CD4-positive, alpha-beta T cell treated with Interleukin-4 for 1 hour (primary cell): ENCODE results near the gene CGB2.
"Not testable (repeated sequence)": the region's sequence is repeated elsewhere in the genome, so short reads cannot be mapped to it uniquely, and the experiment has no call there.

Experiments used
- DNase-seq, 2 donors: peaks; one replicate each; pipeline ENCODE4 v3.0.0-alpha.2; 2020 to 2022

CGB2 gene

GRCh38 chr19:49038557-49039276 lies 7.0 kb downstream of the CGB2 start:
- not testable (repeated sequence) for DNase-seq

DNA sequence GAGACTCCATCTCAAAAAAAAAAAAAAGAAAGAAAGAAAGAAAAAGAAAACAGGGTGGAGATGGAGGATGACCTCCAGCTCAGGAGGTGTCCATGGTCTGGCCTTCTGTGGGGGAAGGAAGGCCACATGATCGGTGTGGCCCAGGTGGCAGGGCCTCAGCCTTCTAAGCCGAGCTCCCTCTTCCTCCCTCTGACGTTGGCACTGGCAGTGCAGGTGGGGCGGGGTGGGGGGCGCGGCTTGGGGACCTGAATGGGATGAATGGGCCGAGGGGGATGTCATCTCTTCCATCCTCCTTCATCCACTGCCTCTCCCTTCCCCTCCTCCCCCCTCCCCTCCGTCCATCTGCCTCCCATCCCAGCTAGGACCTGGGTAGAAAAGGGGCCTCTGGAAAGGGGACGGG lies 8.0 kb downstream of the CGB2 start:
- not testable (repeated sequence) for DNase-seq

- no peak for DNase-seq
These were observed 10.5 kb downstream of the CGB2 start for GRCh38 chr19:49042177-49042576.

DNA sequence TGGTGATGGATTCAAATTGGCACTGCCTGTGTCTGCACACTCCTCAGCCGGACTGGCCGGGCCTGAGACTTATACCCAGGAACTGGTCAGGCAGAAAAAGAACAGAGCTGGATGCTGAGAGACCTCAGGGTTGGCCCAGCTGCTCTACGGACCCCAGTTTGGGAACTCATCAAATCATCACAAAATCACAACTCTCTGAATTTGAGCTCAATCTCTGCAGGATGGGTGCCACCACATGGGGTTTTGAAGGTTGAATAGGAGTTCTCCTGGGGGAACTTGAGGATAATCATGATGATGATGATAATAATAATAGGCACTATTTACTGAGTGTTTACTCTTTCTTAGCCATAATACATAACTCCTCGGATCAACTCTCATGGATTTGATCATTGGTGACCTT lies 11.0 kb downstream of the CGB2 start:
- DNase-seq: not testable (repeated sequence)

- not testable (repeated sequence) for DNase-seq
These were observed 11.9 kb downstream of the CGB2 start, which contains the start of gene CGB5 for GRCh38 chr19:49043548-49043947. Gene CGB5, plus strand, starts transcription at chr19:49043848. Its CDS starts 362 bp downstream, at chr19:49044210.

- DNase-seq: not testable (repeated sequence)
These were observed 17.3 kb downstream of the CGB2 start, which contains the start of gene CGB8 for GRCh38 chr19:49049011-49049410. Gene CGB8, minus strand, starts transcription at chr19:49049111. Its CDS starts 372 bp downstream, at chr19:49048739.

DNA sequence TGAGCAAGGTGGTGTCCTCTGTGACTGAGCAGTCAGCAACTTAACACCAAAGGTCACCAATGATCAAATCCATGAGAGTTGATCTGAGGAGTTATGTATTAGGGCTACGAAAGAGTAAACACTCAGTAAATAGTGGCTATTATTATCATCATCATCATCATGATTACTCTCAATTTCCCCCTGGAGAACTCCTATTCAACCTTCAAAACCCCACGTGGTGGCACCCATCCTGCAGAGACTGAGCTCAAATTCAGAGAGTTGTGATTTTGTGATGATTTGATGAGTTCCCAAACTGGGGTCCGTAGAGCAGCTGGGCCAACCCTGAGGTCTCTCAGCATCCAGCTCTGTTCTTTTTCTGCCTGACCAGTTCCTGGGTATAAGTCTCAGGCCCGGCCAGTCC lies 18.1 kb downstream of the CGB2 start:
- not testable (repeated sequence) for DNase-seq

- not testable (repeated sequence) for DNase-seq
These were observed 18.8 kb downstream of the CGB2 start for GRCh38 chr19:49050376-49051033.

DNA sequence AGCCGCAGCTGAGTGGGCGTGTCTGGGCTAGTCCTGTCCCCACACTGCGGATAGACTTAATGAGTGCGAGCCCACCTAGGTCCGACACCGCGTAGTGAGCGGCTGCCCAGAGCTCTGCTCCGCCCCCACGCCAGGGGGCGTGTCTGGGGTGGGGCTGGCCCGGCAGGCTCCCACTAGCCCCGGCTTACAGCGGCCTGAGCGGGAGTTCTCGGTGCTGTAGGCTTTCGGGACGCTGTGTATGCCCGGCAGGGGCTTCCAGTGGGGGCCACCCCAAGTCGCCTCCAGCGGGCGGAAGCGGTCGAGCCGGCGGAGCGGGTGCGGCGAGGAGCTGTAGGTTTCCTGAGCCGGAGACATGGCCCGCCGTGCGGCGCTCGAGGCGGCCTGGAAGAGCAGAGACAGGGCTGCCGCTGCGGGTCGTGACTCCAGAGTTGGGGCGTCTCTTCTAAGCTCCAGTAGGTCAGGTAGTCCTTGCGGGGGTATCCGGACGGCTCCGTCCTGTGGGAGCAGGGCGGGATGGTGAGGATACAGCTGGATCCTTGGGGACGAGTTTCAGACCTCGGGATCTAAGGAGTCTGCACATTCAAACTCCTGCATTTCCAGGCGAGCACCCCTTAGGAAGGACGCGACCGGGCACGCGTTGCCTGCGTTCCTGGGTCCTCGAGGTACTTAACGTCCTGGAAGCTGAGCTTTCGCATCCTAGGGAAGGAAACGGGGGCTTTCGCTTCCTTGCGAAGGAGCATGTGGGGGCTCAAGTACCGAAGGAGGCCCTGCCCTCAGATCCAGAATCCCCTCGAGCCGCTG lies 24.6 kb downstream of the CGB2 start:
- DNase-seq: peak; percentile 38 to 50

GRCh38 chr19:49056902-49057596 lies 25.4 kb downstream of the CGB2 start:
- not testable (repeated sequence) for DNase-seq

DNA sequence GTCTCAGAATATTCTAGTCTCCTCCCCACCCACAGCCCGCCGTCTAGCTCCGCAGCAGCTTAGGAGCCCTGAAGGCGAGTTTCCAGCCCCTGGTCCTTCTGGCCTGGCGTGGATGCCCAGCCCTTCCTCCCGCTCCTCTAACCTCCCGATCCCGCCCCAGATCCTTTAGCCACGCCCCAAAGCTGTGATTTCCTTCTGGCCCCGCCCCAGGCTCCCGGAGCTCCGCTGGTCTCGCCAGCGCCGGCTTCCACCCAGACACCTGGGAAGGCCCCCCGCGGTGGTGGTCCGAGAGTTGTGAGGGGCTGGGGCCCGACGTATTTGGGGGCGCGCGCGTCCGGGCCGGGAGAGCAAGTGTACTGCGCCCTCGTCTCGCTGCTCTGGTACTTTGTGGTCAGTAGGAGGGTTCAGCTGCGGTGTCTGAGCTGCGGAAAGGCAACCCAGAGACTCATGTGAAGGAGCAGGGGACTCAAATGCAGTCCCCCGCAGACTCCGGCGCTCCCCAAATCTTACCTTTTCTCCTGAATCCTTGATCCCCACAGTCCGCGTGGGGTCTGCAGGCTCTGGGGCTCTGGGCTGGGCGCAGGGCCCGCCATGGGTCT lies 26.0 kb downstream of the CGB2 start, which contains the start of gene CGB7:
CGB7 (minus strand) TSS at position 114 of the 599 bp plus-strand sequence. CDS start 2,374 bp downstream, outside the sequence.
- DNase-seq: peak; percentile 23 to 34

GRCh38 chr19:49058562-49058961 lies 26.9 kb downstream of the CGB2 start:
- DNase-seq: no peak

DNA sequence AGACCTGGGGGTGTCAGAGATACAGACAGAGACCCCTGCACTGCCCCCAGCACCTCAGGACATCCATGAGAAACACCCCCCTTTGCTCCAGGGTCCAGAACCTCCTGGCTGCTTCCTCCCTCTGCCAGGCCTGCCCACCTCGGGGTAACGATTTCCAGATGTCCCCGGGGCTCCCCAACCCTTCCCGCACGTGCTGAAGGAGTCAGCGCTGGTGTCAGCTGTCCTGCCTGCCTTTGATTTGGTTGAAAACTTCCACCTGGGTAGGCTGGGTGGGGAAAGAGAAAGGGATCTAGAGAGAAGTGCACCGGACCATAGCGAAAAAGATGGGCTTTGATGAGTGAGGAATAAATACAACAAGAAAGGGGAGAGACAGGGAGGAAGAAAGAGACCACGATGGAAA lies 27.4 kb downstream of the CGB2 start:
- DNase-seq: no peak

GRCh38 chr19:49061000-49061399 lies 29.3 kb downstream of the CGB2 start:
- DNase-seq: no peak

- no peak for DNase-seq
These were observed 29.8 kb downstream of the CGB2 start for GRCh38 chr19:49061445-49061844.

DNA sequence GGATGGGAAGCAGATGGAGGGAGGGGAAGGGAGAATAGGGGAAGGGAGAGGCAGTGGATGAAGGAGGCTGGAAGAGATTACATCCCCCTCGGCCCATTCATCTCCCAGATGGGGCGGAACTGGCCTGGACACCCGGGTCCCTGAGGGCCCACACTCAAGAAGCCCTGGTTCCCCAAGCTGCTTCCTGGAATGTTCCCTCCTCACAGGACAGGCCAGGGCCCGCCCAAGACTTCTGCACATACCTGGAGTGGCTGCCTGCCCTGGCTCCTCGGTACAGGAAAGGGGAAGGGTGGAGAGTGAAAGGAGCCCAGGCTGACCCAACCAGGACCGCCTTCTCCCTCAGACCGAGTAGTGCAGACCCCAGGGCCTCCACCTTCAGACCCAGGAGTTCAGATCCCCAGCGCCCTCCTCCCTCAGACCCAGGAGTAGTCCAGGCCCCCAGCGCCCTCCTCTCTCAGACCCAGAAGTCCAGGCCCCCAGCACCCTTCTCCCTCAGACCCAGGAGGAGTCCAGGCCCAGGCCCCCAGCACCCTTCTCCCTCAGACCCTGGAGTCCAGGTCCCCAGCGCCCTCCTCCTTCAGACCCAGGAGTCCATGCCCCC lies 32.4 kb downstream of the CGB2 start:
- DNase-seq: no peak

DNA sequence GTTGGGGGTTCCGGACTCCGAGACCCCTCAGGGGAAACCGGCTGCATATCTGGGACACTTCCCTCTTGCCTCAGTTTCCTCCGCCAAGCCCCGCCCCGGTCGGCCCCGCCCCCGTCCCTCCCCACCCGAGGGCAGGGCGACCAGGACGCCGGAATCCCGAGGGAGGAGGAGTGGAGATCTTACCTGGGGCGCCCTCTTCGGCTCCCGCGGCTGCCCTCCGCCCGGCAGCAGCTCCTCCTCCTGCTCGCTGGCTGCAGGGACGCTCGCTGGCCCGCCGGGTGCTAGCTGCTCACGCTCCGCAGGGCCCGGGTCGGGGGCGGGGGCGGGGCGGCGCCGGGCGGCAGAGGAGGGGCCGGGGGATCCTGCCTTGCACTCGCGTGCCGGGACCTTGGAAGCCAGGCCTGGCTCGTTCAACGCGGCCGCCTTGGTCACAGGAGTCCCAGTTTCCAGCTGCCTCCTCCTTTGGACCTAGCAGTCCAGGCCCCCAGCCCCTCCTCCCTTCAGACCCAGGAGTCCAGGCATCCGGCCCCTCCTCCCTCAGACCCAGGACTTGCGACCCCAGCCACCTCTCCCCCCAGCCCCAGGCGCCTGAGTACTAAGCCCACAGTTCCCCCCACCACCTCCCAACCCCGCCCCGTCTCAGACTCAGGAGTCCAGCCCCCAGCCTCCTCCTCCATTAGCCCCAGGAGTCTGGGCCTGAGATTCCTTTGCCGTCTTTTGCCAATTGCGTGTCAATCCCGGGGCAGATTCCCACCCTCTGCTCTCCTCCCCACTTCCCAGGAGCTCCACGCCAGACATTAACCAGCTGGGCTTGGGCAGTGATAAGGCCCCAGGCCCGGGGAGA lies 33.3 kb downstream of the CGB2 start, which contains the start of gene NTF4:
NTF4 (minus strand) TSS at position 51 of the 844 bp plus-strand sequence. CDS start 2,821 bp downstream, outside the sequence.
- DNase-seq: no peak

- DNase-seq: no peak
These were observed 34.3 kb downstream of the CGB2 start for GRCh38 chr19:49065905-49066512.

GRCh38 chr19:49067554-49067953 lies 35.9 kb downstream of the CGB2 start:
- no peak for DNase-seq

DNA sequence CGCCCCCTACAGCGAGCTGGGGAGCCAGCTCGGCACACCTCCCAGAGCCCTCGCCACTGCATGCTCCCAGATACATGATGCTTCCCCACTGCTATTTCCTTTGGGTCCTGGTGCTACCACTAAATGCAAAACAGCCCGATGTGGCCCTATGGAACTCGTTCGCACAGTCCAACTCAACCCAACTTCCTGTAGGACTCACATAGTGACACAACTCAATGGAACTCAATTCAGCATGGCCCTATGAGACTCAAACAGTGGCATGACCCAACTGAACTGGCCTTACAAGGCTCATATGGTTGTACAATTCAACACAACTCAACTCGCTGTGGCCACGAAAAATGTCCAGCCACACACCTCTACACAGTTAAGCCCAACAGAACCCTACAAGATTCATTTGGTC lies 37.3 kb downstream of the CGB2 start:
- DNase-seq: no peak
